Activated gamma-delta T cell treated with Interleukin-2 at 50 U/mL for 16 hours (primary cell): ENCODE data around the gene CDH1.
A peak's percentile ranks its signal among the peaks of the same experiment; 100 is the strongest.
"Not testable (repeated sequence)": the region's sequence is repeated elsewhere in the genome, so short reads cannot be mapped to it uniquely, and the experiment has no call there.

Experiments
- DNase-seq: peaks from one replicate; pipeline ENCODE4 v3.0.0-alpha.2; 2020

Gene CDH1

GRCh38 chr16:68764862-68765261 lies 27.8 kb downstream of the CDH1 start:
- no peak for DNase-seq

DNA sequence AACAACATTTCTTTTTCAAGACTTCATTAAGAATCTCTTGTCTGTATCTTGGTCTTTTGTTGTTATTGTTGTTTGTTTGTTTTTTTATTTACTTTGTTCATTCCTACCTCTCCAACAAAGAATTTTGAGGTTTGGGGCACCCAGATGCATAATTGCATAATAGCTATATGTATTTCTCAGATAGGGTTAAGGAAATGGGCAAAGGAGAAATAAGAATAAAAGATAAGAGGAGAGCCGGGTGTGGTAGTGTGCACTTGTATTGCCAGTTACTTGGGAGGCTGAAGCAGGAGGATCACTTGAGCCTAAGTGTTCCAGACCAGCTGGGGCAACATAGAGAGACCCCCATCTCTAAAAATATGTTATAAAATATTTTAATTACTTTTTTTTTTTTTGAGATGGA lies 30.5 kb downstream of the CDH1 start:
- DNase-seq = no peak

DNA sequence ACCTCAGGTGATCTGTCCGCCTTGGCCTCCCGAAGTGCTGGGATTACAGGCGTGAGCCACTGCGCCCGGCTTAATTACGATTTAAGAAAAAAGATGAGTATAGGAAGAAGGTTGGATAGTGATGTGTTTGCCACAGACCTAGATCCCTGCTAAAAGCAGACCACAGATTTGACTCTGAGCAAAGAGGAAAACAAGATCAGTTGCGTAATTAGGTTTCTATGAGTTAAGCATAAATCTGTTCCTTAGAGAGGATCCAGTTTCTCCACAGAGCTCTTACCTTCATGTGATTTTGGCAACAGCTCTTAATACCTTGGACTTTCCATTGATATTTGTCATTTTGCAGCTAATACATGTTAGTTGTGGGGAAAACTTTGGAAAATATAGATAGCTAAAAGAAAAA lies 31.1 kb downstream of the CDH1 start:
- DNase-seq = no peak

DNA sequence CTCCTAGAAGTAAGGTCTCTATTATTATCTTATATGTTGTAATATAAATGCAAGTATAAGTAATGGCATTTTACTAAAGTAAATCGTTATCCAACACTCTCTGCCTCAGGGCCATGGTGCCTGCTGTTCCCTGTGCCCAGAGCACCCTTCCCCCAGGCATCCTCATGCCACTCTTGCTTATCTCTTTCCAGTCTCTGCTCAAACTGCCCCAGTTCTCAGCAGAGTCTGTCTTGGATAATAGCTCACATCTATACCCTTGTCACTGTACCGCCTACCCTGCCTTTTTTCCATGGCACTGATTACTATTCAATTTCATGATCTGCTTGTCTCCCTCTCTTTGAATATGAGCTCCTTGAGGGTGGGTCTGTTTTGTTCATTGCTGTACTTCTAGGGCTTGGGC lies 31.7 kb downstream of the CDH1 start:
- DNase-seq = no peak

GRCh38 chr16:68770671-68771070 lies 33.6 kb downstream of the CDH1 start:
- DNase-seq = no peak

GRCh38 chr16:68772030-68772681 lies 35.1 kb downstream of the CDH1 start:
- no peak for DNase-seq

- no peak for DNase-seq
Observed at GRCh38 chr16:68772871-68773270, 35.8 kb downstream of the CDH1 start.

GRCh38 chr16:68774982-68775634 lies 38.0 kb downstream of the CDH1 start:
- DNase-seq = no peak

- DNase-seq = peak; percentile 12
Observed at GRCh38 chr16:68776821-68777485, 39.9 kb downstream of the CDH1 start.

GRCh38 chr16:68778551-68779231 lies 41.6 kb downstream of the CDH1 start:
- no peak for DNase-seq

DNA sequence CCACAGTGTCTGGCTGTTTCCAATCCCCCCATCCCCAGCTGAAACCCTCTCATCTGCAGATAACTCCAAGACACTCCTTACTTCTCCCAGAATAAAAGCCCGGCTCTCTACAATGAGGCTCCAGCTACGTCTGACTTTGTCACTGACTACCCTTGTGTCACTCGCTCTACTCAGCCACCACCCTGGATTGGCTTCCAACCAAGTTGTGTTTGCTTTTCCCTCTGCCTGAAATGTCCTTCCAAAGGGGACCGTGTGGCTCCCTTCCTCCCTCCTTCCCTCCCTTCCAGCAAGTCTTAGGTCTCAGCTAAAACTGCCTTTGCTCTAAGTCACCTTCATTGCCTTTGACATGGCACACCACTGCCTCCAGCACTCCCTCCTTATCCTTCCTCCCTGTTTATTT lies 42.8 kb downstream of the CDH1 start:
- DNase-seq = no peak

DNA sequence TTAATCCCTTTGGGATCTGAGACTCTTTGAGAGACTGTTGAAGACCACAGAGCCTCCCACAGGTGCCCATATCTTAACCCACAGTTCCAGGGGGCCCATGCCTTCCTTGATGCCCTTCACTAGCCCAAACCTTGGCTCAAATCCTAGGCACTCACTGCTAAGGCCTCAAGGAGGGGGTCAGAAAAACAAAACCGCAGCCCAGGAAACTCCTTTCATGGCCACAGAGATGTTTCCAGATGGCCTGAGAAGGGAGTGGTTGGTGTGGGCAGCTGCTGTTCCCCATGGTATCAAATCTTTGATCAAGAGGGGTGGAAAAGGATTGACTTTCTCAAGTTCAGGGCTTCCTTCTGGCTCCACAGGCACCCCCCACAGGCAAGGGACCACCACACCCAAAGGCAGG lies 44.7 kb downstream of the CDH1 start:
- DNase-seq = no peak

DNA sequence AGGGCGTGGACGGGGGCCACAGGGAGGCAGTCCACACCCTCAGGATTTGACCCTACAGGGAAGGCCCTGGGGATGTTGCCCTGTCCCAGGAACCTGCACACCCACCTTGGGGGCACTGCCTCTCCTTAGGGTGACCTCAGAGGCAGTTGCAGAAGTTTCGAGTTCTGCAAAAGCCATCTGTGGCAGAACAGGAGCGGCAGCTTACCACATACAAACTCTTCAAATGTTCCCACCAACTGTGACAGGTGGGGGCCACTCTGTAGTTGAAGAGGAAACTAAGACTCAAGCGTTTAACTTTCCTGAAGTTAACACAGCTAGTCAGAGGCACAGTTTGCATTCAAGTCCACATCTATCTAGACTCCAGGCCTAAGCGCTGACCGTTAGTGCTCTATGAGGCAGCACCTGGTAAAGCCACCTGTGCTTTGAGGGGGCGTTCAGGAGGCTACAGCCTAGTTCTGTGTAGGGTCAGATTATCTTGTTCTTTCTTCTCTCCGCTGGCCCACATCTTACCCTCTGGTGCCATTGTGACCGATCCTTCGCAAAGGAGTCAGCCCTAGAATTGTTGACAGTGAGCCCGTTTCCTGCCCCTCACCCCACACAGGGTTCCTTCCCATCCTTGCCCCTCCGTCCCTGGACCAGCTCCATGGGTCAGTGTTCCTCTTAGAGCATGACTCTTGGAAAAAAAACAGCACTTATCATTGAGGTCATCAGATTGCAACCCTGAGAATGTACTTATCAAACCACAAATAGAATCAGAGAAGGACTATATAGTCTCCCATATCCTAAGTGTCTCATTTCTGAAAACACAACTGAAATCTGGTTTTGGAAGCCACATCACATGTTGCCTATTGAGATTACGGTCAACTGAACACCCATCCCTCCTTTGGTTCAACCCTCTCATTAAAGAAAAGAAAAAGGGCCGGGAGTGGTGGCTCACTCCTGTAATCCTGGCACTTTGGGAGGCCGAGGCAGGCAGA lies 45.4 kb downstream of the CDH1 start:
- DNase-seq = no peak

DNA sequence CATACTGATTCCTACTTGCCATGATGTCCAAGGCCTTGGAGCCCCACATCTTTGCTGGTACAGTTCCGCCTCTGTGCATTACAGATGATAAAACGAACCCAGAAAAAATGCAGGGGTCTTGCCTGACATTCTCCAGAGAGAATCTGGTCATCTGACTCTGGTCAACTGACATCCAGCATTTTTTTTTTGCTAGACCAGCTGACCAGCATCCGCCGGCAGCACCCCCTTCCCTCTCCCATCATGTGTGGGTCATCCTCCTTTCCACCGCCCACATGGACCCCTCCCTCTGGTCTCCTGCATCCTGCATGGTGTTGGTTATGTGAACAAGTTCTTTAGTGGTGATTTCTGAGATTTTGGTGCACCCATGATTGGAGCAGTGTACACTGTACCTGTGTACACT lies 47.1 kb downstream of the CDH1 start:
- no peak for DNase-seq

- no peak for DNase-seq
Observed at GRCh38 chr16:68784721-68785120, 47.6 kb downstream of the CDH1 start.

GRCh38 chr16:68785715-68786114 lies 48.6 kb downstream of the CDH1 start:
- DNase-seq = no peak

- DNase-seq = no peak
Observed at GRCh38 chr16:68786685-68787418, 49.8 kb downstream of the CDH1 start.

GRCh38 chr16:68787419-68787807 lies 50.3 kb downstream of the CDH1 start:
- not testable (repeated sequence) for DNase-seq

GRCh38 chr16:68790130-68790761 lies 53.2 kb downstream of the CDH1 start:
- DNase-seq = no peak

DNA sequence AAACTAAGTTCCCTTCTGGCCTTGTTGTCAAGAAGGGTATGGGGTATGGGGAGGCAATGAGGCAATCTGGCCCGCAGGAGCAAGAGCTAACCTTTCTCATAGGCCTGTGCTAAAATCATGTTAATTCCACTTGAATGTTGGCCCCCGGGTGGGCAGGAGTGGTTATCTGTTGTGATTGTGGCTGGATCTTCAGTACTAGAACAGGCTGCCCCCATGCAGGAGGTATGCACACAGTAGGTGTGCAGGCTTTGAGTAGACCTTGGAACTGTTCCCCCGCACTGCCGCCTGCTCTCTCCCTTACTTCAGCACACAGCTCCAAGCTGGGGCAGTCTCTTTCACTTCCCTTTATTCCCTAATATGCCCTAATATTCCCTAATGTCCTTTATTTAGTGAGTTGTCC lies 53.9 kb downstream of the CDH1 start:
- DNase-seq = no peak
